Right atrium auricular region (tissue), 2 donors: ENCODE results near the gene TMEM117. TPM values are rescaled to one million over a fixed set of nuclear protein-coding genes. Genes with fewer than 3 reads are reported as not detected.
A peak's percentile ranks its signal among the peaks of the same experiment; 100 is the strongest.

Experiments used
- DNase-seq: peaks from one replicate; pipeline ENCODE4 v3.0.0-alpha.2; 2019; ENCODE audit warnings: low spot score
- H3K27ac ChIP-seq, 2 donors: fragments of 200-600 bp; sonication (generic); 1 replicate in 1 of 2; 2 replicates in 1 of 2; pipeline ENCODE4 v1.5.1; 2016 to 2019
- H3K27me3 ChIP-seq, 2 donors: fragments of 200-600 bp; sonication (generic); one replicate each; pipeline versions ENCODE4 v1.5.1 to v1.6.0; 2017 to 2019
- H3K36me3 ChIP-seq: fragments of 200-600 bp; sonication (generic); one replicate; pipeline ENCODE4 v1.5.1; 2016
- H3K4me1 ChIP-seq, 2 donors: fragments of 200-600 bp; sonication (generic); one replicate each; pipeline versions ENCODE4 v1.5.1 to v1.6.0; 2017 to 2019
- H3K4me3 ChIP-seq, 2 donors: fragments of 200-600 bp; sonication (generic); 1 replicate in 1 of 2; 2 replicates in 1 of 2; pipeline ENCODE4 v1.5.1; 2017 to 2019; ENCODE audit warnings: mild to moderate bottlenecking in 1 of 2, moderate library complexity in 1 of 2
- H3K9me3 ChIP-seq, 2 donors: fragments of 200-600 bp; sonication (generic); one replicate each; pipeline ENCODE4 v1.5.1; 2019
- CTCF ChIP-seq, 2 donors: fragments of 200-600 bp; sonication (generic); IDR thresholded peaks; one replicate each; pipeline ENCODE4 v1.5.1; 2019; ENCODE audit warnings: antibody characterized with exemption in 2 of 2
- total RNA-seq, 2 donors: library from RNA; depleted of rRNA; stranded (reverse); fragments of >200 nt; gene quantifications; one replicate each; pipeline ENCODE4 v1.1.0, GENCODE V29; 2016

Gene TMEM117
- total RNA-seq, 2 donors from 2014 or later, result 10.8 to 24.1 TPM

GRCh38 chr12:43912859-43913258, 77.0 kb downstream of the TMEM117 start:
- no peaks in the 10 kb centered on the region for H3K4me1 ChIP-seq
- no peak for DNase-seq
- no peak for TF ChIP-seq CTCF (IDR thresholded peaks at IDR 0.05)
- H3K9me3 ChIP-seq, result no peaks in the 10 kb centered on the region
- no peaks in the 10 kb centered on the region for H3K36me3 ChIP-seq
- no peaks in the 10 kb centered on the region for H3K27me3 ChIP-seq
- no peak overlapping the region for H3K4me3 ChIP-seq
- H3K27ac ChIP-seq, result no peak overlapping the region

- no peak overlapping the region for H3K27ac ChIP-seq
- H3K27me3 ChIP-seq, result no peaks in the 10 kb centered on the region
- no peaks in the 10 kb centered on the region for H3K9me3 ChIP-seq
- no peaks in the 10 kb centered on the region for H3K36me3 ChIP-seq
- no peak overlapping the region for H3K4me3 ChIP-seq
- TF ChIP-seq CTCF (IDR thresholded peaks at IDR 0.05), result no peak
- no peak for DNase-seq
- H3K4me1 ChIP-seq, result no peaks in the 10 kb centered on the region
These were observed 78.5 kb downstream of the TMEM117 start for GRCh38 chr12:43914391-43914790.

- H3K9me3 ChIP-seq, result no peaks in the 10 kb centered on the region
- no peaks in the 10 kb centered on the region for H3K27me3 ChIP-seq
- no peak overlapping the region for H3K4me3 ChIP-seq
- no peak for DNase-seq
- H3K36me3 ChIP-seq, result no peaks in the 10 kb centered on the region
- TF ChIP-seq CTCF (IDR thresholded peaks at IDR 0.05), result no peak
- H3K4me1 ChIP-seq, result no peaks in the 10 kb centered on the region
- H3K27ac ChIP-seq, result peak overlapping the region in 1 of 2 donors; percentile 74
These were observed 79.1 kb downstream of the TMEM117 start for GRCh38 chr12:43914923-43915468.

- Histone ChIP-seq H3K27me3 (no peaks in the 10 kb centered on the region), H3K36me3 (no peaks in the 10 kb centered on the region), H3K4me1 (no peaks in the 10 kb centered on the region), H3K9me3 (no peaks in the 10 kb centered on the region), H3K4me3 (no peak overlapping the region), H3K27ac (peak overlapping the region; percentile 6 to 74)
- no peak for TF ChIP-seq CTCF (IDR thresholded peaks at IDR 0.05)
- DNase-seq, result no peak
These were observed 82.0 kb downstream of the TMEM117 start for GRCh38 chr12:43917896-43918295.

GRCh38 chr12:43921666-43922337, 85.9 kb downstream of the TMEM117 start:
- Histone ChIP-seq H3K36me3 (no peaks in the 10 kb centered on the region), H3K4me3 (no peak overlapping the region), H3K9me3 (no peaks in the 10 kb centered on the region), H3K27ac (no peak overlapping the region), H3K27me3 (no peaks in the 10 kb centered on the region), H3K4me1 (no peaks in the 10 kb centered on the region)
- no peak for DNase-seq
- no peak for TF ChIP-seq CTCF (IDR thresholded peaks at IDR 0.05)

- no peak overlapping the region for H3K27ac ChIP-seq
- no peak for TF ChIP-seq CTCF (IDR thresholded peaks at IDR 0.05)
- H3K36me3 ChIP-seq, result no peaks in the 10 kb centered on the region
- DNase-seq, result no peak
- no peak overlapping the region for H3K4me3 ChIP-seq
- H3K27me3 ChIP-seq, result no peaks in the 10 kb centered on the region
- H3K9me3 ChIP-seq, result peaks cover 0 to 15% of the 10 kb centered on the region in 2 donors
- no peaks in the 10 kb centered on the region for H3K4me1 ChIP-seq
These were observed 94.2 kb downstream of the TMEM117 start for GRCh38 chr12:43930032-43930431.
